Activated CD4-positive, alpha-beta T cell treated with anti-CD3 and anti-CD28 coated beads for 36 hours (primary cell): ENCODE data around the gene HDDC2. TPM values are rescaled to one million over a fixed set of nuclear protein-coding genes. Genes with fewer than 3 reads are reported as not detected.
"Not testable (repeated sequence)": the region's sequence is repeated elsewhere in the genome, so short reads cannot be mapped to it uniquely, and the experiment has no call there.

Experiments used
- ATAC-seq: fragments of 200-7000 bp; cut with Tn5 transposase; one replicate; pipeline ENCODE4 v1.10.0; 2021; ENCODE audit warnings: mild to moderate bottlenecking, moderate library complexity
- CTCF ChIA-PET: fragments of 350-600 bp; sonication (Branson Sonifier 250); formaldehyde crosslinking; loops from one replicate; lab custom pipeline; 2021; ENCODE audit warnings: antibody characterized with exemption; lab: Charles Lee
- POLR2A ChIA-PET: fragments of 350-600 bp; sonication (Branson Sonifier 250); formaldehyde crosslinking; loops from one replicate; lab custom pipeline; 2021; ENCODE audit warnings: antibody characterized with exemption, inconsistent platforms; lab: Charles Lee
- DNase-seq: peaks from one replicate; pipeline ENCODE4 v3.0.0-alpha.2; 2020
- H3K27ac Mint-ChIP-seq: one replicate; pipeline ENCODE4 v1.8.0; 2021; ENCODE audit warnings: mixed read lengths
- H3K27me3 Mint-ChIP-seq: one replicate; pipeline ENCODE4 v1.8.0; 2021; ENCODE audit warnings: mixed read lengths
- H3K36me3 Mint-ChIP-seq: one replicate; pipeline ENCODE4 v1.8.0; 2021; ENCODE audit warnings: low read depth, mixed read lengths
- H3K4me1 Mint-ChIP-seq: one replicate; pipeline ENCODE4 v1.8.0; 2021; ENCODE audit warnings: mixed read lengths
- H3K4me3 Mint-ChIP-seq: one replicate; pipeline ENCODE4 v1.8.0; 2021; ENCODE audit warnings: mild to moderate bottlenecking, moderate library complexity, mixed read lengths
- H3K9me3 Mint-ChIP-seq: one replicate; pipeline ENCODE4 v1.8.0; 2021; ENCODE audit warnings: low read depth, mixed read lengths
- intact Hi-C, 2 experiments: fragments of 100-400 bp; cut with DNase I in 1 of 2; cut with micrococcal nuclease in 1 of 2; formaldehyde crosslinking; loops; one replicate each; pipeline versions ENCODE4 v1.14.2 to v1.15.1; 2022 to 2024; cut with DNase I, micrococcal nuclease
- total RNA-seq, 2 experiments: library from RNA; stranded (reverse); gene quantifications; one replicate each; pipeline ENCODE4 v1.2.3, GENCODE V29; 2021

Gene HDDC2
- total RNA-seq, 2 experiments from 2014 or later: 96.7 to 120 TPM

DNA sequence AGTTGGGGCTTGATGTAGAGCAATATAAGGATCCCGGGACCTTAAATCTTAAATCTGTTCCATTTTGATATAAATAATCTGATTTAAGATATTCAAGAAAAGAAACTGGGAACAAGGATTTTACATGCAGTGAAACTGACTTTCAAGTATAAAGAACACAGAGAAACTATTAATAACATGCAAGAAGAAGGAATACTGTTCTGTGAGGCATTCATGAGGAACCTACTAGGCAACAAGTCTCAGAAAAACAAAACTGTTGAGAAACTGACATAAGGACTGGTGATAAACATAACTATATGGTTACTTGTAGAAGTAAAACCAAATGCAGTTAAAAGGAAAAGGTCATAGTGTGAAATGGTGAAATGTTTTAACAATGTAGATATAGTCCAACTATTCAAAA is 15.8 kb downstream of the HDDC2 start:
- no peak overlapping the region for H3K4me3 Mint-ChIP-seq
- H3K27me3 Mint-ChIP-seq: no peaks in the 10 kb centered on the region
- H3K27ac Mint-ChIP-seq: no peak overlapping the region
- ATAC-seq (no peak), DNase-seq (no peak)
- POLR2A ChIA-PET: no interaction called here
- H3K9me3 Mint-ChIP-seq: peaks cover 33% of the 10 kb centered on the region
- CTCF ChIA-PET: no interaction called here
- peaks cover 31% of the 10 kb centered on the region for H3K4me1 Mint-ChIP-seq
- peaks cover 91% of the 10 kb centered on the region for H3K36me3 Mint-ChIP-seq
- intact Hi-C loops: no loop called here

DNA sequence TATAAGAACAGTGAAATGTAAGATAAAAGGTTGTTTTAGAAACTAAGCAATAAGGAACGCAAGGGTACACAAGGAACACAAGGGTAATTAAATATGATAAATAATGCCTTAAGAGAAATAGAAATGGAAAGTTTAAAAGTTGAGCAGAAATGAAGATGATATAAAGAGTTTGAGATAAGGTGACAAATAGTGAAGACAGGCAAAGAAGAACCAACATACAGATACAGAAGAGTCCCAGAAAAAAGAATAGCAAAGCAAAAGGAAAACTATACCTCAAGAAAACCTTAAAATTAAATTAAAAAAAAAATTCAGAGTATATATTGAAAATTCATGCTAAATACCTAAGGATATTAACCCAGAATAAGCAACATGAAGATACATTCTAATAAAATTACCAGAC is 16.4 kb downstream of the HDDC2 start:
- Mint-ChIP-seq H3K27ac (no peak overlapping the region), H3K36me3 (peaks cover 91% of the 10 kb centered on the region), H3K9me3 (peaks cover 33% of the 10 kb centered on the region), H3K27me3 (no peaks in the 10 kb centered on the region), H3K4me3 (no peak overlapping the region), H3K4me1 (peaks cover 36% of the 10 kb centered on the region)
- no peak for ATAC-seq
- CTCF ChIA-PET: no interaction called here
- intact Hi-C loops: no loop called here
- POLR2A ChIA-PET: no interaction called here
- no peak for DNase-seq

DNA sequence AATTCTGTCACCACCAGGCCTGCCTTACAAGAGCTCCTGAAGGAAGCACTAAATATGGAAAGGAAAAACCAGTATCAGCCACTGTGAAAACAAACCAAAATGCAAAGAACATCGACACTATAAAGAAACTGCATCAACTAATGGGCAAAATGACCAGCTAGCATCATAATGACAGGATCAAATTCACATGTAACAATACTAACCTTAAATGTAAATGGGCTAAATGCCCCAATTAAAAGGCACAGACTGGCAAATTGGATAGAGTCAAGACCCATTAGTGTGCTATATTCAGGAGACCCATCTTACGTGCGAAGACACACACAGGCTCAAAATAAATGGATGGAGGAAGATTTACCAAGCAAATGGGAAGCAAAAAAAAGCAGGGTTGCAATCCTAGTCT is 19.3 kb downstream of the HDDC2 start:
- CTCF ChIA-PET: interaction anchor here (1.2 kb wide), 1 partner anchor 31 kb away, joined by 4 read pairs; no protein-coding TSS in a partner anchor
- H3K36me3 Mint-ChIP-seq: peaks cover 89% of the 10 kb centered on the region
- H3K27ac Mint-ChIP-seq, ATAC-seq, DNase-seq, intact Hi-C loops, POLR2A ChIA-PET, H3K27me3 Mint-ChIP-seq, H3K4me3 Mint-ChIP-seq: not testable (repeated sequence)
- H3K4me1 Mint-ChIP-seq: peaks cover 50% of the 10 kb centered on the region
- peaks cover 27% of the 10 kb centered on the region for H3K9me3 Mint-ChIP-seq

DNA sequence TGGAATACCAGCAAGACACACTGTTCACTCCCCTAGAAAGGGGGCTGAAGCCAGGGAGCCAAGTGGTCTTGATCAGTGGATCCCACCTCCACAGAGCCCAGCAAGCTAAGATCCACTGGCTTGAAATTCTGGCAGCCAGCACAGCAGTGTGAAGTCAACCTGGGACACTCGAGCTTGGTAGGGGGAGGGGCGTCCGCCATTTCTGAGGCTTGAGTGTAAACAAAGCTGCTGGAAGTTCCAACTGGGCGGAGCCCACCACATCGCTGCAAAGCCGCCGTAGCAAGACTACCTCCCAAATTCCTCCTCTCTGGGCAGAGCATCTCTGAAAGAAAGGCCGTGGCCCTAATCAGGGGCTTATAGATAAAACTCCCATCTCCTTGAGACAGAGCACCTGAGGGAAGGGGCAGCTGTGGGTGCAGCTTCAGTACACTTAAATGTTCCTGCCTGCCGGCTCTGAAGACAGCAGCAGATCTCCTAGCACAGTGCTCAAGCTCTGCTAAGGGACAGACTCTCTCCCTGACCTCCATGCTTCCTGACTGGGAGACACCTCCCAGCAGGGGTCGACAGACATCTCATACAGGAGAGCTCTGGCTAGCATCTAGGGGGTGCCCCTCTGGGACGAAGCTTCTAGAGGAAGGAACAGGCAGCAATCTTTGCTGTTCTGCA is 21.3 kb downstream of the HDDC2 start:
- POLR2A ChIA-PET, DNase-seq, intact Hi-C loops, H3K27me3 Mint-ChIP-seq, H3K27ac Mint-ChIP-seq, CTCF ChIA-PET, ATAC-seq, H3K4me3 Mint-ChIP-seq: not testable (repeated sequence)
- peaks cover 86% of the 10 kb centered on the region for H3K36me3 Mint-ChIP-seq
- peaks cover 16% of the 10 kb centered on the region for H3K9me3 Mint-ChIP-seq
- H3K4me1 Mint-ChIP-seq: peaks cover 48% of the 10 kb centered on the region

DNA sequence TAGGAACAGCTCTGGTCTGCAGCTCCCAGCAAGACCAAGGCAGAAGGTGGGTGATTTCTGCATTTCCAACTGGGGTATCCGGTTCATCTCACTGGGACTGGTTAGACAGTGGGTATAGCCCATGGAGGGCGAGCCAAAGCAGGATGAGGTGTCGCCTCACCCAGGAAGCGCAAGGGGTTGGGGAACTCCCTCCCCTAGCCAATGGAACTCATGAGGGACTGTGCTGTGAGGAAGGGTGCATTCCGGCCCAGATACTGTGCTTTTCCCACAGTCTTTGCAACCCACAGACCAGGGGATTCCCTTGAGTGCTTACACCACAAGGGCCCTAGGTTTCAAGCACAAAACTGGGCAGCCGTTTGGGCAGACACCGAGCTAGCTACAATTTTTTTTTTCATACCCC is 21.8 kb downstream of the HDDC2 start:
- H3K27me3 Mint-ChIP-seq: no peaks in the 10 kb centered on the region
- H3K4me3 Mint-ChIP-seq: no peak overlapping the region
- ChIA-PET POLR2A (no interaction called here), CTCF (interaction anchor here (0.6 kb wide), 1 partner anchor 1605 kb away, joined by 3 read pairs; no protein-coding TSS in a partner anchor)
- DNase-seq: no peak
- H3K9me3 Mint-ChIP-seq: peaks cover 14% of the 10 kb centered on the region
- ATAC-seq: no peak
- H3K4me1 Mint-ChIP-seq: peaks cover 48% of the 10 kb centered on the region
- no peak overlapping the region for H3K27ac Mint-ChIP-seq
- intact Hi-C loops: no loop called here
- H3K36me3 Mint-ChIP-seq: peaks cover 85% of the 10 kb centered on the region

DNA sequence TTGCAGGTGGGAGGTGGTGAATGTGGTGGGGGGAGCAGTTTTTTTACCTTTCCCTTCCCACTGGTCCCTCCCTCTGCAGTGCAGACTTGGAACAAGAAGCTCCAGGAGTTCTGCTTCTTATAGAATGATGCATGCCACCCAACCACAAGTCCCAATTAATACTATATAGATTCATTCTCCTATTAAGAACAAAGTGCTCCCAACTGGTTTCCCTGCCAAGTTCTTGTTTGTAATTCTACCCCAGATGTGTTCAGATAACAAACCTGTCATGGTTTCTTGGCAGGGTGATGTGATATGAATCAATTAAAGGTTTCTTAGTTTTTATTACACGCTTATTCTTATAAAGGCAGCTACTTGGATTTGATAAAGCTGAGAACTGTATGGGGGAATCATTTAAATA is 23.9 kb downstream of the HDDC2 start:
- H3K9me3 Mint-ChIP-seq: peaks cover 8% of the 10 kb centered on the region
- ATAC-seq (no peak), DNase-seq (no peak)
- POLR2A ChIA-PET: no interaction called here
- H3K27ac Mint-ChIP-seq: no peak overlapping the region
- H3K4me3 Mint-ChIP-seq: no peak overlapping the region
- intact Hi-C loops: no loop called here
- H3K36me3 Mint-ChIP-seq: peaks cover 80% of the 10 kb centered on the region
- H3K4me1 Mint-ChIP-seq: peaks cover 29% of the 10 kb centered on the region
- no peaks in the 10 kb centered on the region for H3K27me3 Mint-ChIP-seq
- CTCF ChIA-PET: interaction anchor here (1.0 kb wide), 2 partner anchors 10 to 23 kb away, joined by 3 read pairs; no protein-coding TSS in a partner anchor

DNA sequence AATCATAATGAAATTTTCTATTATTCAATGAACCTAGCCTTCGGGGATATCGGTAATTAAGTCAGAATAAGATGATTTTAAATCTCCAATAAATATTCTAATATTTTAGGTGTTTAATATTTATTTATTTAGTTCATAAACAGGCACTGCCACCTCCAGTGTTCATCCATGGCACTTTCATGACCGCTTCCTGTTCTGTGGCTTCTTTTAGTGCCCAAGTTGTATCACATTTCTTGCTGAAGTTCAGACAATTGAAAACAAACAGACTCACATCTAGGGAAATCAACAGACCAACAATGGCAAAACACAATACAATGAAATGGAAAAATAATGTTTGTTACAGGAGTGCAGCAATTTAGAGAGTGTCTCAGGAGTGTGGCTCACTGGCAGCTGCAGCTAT is 26.0 kb downstream of the HDDC2 start:
- CTCF ChIA-PET: no interaction called here
- peaks cover 19% of the 10 kb centered on the region for H3K4me1 Mint-ChIP-seq
- peaks cover 68% of the 10 kb centered on the region for H3K36me3 Mint-ChIP-seq

DNA sequence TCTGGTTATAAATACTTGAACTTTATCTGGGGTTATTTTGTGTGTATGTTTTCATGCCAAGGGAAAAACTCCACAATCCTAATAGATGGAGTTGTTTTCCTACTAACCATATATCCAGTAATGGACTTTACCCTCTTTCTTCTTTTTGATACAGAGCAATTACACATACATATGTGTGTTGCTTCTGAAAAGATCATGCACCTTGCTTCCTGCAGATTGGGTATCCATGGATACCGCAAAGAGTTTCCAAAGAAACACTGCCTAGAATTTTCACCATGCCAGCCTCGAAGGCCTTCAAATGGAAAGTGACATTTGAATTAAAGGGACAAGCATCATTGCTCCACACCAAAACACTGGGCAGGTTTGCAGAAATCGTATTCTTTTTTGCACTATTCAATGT is 26.8 kb downstream of the HDDC2 start:
- Mint-ChIP-seq H3K4me1 (peaks cover 10% of the 10 kb centered on the region), H3K36me3 (peaks cover 59% of the 10 kb centered on the region), H3K27ac (no peak overlapping the region), H3K4me3 (no peak overlapping the region), H3K27me3 (no peaks in the 10 kb centered on the region), H3K9me3 (no peaks in the 10 kb centered on the region)
- CTCF ChIA-PET: no interaction called here
- intact Hi-C loops: no loop called here
- no peak for ATAC-seq
- no peak for DNase-seq
- POLR2A ChIA-PET: no interaction called here

More for the DNA sequence above, 26.0 kb downstream of the HDDC2 start:
- ATAC-seq (no peak), DNase-seq (no peak)
- POLR2A ChIA-PET: no interaction called here
- H3K27me3 Mint-ChIP-seq: no peaks in the 10 kb centered on the region
- H3K27ac Mint-ChIP-seq: no peak overlapping the region
- intact Hi-C loops: no loop called here
- H3K9me3 Mint-ChIP-seq: no peaks in the 10 kb centered on the region
- H3K4me3 Mint-ChIP-seq: no peak overlapping the region

DNA sequence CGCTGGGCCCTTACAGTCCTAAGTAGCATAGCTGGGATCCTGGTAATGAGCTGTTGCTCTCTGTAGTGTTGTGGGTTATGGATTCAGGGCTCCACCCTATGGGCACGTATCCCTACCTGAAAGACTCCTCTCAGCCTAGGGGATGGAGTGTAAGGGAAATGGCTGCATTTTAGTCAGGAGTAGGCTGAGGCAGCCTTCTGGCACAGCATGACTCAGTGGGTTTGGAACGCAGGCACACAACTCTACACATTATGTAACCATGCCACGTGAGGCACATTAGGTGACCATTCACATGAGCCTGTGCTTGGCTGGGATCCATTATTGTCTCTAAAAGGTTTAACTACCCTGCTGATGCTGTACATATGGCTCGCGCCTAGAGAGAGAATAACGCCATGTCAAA is 27.8 kb downstream of the HDDC2 start:
- intact Hi-C loops: no loop called here
- peaks cover 52% of the 10 kb centered on the region for H3K36me3 Mint-ChIP-seq
- CTCF ChIA-PET: no interaction called here
- peaks cover 6% of the 10 kb centered on the region for H3K4me1 Mint-ChIP-seq
- H3K4me3 Mint-ChIP-seq: no peak overlapping the region
- DNase-seq (no peak), ATAC-seq (no peak)
- H3K27ac Mint-ChIP-seq: no peak overlapping the region
- H3K9me3 Mint-ChIP-seq: no peaks in the 10 kb centered on the region
- no peaks in the 10 kb centered on the region for H3K27me3 Mint-ChIP-seq
- POLR2A ChIA-PET: no interaction called here

DNA sequence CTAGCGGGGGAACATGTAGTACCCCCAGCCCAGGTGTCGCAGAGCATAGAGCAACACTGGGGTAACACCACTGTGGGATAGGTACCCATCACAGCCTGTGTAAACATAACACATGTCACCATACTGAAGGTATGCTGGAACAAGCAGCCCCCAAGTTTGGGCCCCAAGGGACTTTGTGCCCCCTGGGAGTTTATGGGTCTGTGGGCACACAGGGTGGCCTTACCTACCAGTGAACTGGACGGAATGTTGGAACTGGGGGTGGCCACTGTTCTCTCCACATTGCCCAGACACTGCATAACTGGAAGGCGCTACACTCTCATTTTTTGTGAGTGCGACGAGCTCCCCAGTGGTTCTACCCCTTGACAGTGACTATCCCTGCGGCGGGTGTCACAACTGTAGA is 28.5 kb downstream of the HDDC2 start:
- Mint-ChIP-seq H3K36me3 (peaks cover 46% of the 10 kb centered on the region), H3K27me3 (no peaks in the 10 kb centered on the region), H3K27ac (no peak overlapping the region), H3K4me3 (no peak overlapping the region), H3K4me1 (no peaks in the 10 kb centered on the region), H3K9me3 (no peaks in the 10 kb centered on the region)
- ChIA-PET CTCF (no interaction called here), POLR2A (interaction anchor here (0.6 kb wide), 1 partner anchor 160 kb away, joined by 6 read pairs; no protein-coding TSS in a partner anchor)
- intact Hi-C loops: no loop called here
- no peak for ATAC-seq
- DNase-seq: no peak

DNA sequence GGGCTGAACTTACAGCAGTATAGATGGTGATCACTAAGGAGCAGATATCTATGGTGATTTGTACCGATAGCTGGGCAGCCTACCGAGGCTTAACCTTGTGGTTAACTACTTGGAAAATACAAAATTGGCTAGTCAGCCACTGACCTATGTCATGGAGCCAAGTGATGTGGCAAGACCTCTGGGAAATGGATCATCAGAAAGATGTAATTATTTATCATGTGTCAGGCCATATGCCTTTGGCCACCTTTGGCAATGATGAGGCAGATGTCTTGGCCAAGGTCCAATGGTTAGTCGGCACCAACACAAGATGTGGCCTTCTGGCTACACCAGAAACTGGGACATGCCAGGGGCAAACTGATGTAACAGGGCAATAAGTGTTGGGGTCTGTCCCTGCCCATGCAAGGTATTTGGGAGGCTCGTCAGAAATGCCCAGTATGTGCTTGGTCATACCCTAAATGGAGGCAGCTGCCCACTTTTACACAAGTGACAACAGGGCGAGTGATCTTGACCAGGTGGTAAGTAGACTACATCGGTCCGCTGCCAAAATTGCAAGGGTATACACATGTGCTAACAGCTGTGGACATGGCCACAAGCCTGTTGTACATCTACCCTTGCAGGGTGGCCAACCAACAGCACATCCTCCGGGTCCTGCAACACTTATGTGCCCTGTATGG is 30.1 kb downstream of the HDDC2 start:
- Mint-ChIP-seq H3K27ac (no peak overlapping the region), H3K9me3 (no peaks in the 10 kb centered on the region), H3K4me1 (no peaks in the 10 kb centered on the region), H3K4me3 (no peak overlapping the region), H3K27me3 (no peaks in the 10 kb centered on the region), H3K36me3 (peaks cover 38% of the 10 kb centered on the region)
- ChIA-PET POLR2A (no interaction called here), CTCF (no interaction called here)
- intact Hi-C loops: no loop called here
- DNase-seq (no peak), ATAC-seq (no peak)

DNA sequence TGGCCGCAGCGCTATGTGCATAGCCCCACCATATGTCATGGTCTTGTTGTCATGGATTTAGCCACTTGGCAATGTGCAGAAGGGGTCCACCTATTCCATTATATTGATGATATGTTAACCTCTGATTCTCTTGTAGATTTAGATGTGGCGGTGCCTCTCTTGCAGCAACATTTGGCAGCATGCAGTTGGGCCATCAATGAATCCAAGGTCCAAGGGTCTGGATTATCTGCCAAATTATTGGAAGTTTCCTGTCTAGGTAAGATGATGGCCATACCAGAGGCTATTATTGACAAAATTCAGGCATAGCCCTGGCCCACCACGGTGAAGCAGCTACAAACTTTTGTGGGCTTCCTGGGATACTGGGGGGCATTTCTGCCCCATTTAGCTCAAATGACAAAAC is 31.4 kb downstream of the HDDC2 start:
- H3K27me3 Mint-ChIP-seq: no peaks in the 10 kb centered on the region
- intact Hi-C loops: no loop called here

More for the DNA sequence above, 31.4 kb downstream of the HDDC2 start:
- H3K27ac Mint-ChIP-seq: no peak overlapping the region
- no peak overlapping the region for H3K4me3 Mint-ChIP-seq
- POLR2A ChIA-PET: no interaction called here
- CTCF ChIA-PET: no interaction called here
- peaks cover 28% of the 10 kb centered on the region for H3K36me3 Mint-ChIP-seq
- no peaks in the 10 kb centered on the region for H3K4me1 Mint-ChIP-seq
- no peaks in the 10 kb centered on the region for H3K9me3 Mint-ChIP-seq
- no peak for DNase-seq
- ATAC-seq: no peak
